K562 (cell line): Measurements from ENCODE around the gene ZKSCAN8. TPM values are rescaled to one million over a fixed set of nuclear protein-coding genes. Genes with fewer than 3 reads are reported as not detected.

Experiments used
- C11orf30 ChIP-seq: fragments of 450-650 bp; IDR thresholded peaks from 2 replicates; pipeline ENCODE4 v1.6.1; 2016; ENCODE audit warnings: low read depth, mild to moderate bottlenecking
- CBFA2T2 ChIP-seq: fragments of 450-650 bp; conservative IDR thresholded peaks from 2 replicates; pipeline ENCODE4 v1.6.1; 2017; ENCODE audit warnings: mild to moderate bottlenecking
- CEBPG ChIP-seq, 3 experiments: fragments of 200-800 bp in 1 of 3; sonication (Bioruptor generic) in 1 of 3; sonication (generic) in 1 of 3; formaldehyde crosslinking in 1 of 3; IDR thresholded peaks in 2 of 3; conservative IDR thresholded peaks in 1 of 3; 2 replicates each; pipeline versions ENCODE4 v1.6.1 to v1.8.0; 2016 to 2022; ENCODE audit warnings: missing compliant biosample characterization in 2 of 3, missing genetic modification characterization in 2 of 3, mild to moderate bottlenecking in 1 of 3, missing genetic modification reagents in 1 of 3
- CTBP1 ChIP-seq: fragments of 450-650 bp; IDR thresholded peaks from 2 replicates; pipeline ENCODE4 v1.6.1; 2016; ENCODE audit warnings: borderline replicate concordance
- EGR1 ChIP-seq: fragments of 450-650 bp; conservative IDR thresholded peaks from 2 replicates; pipeline ENCODE4 v1.6.1; 2017; ENCODE audit warnings: mild to moderate bottlenecking
- EP400 ChIP-seq: fragments of 450-650 bp; IDR thresholded peaks from 2 replicates; pipeline ENCODE4 v1.6.1; 2017; ENCODE audit warnings: antibody characterized with exemption, mild to moderate bottlenecking, moderate library complexity
- FOSL1 ChIP-seq: fragments of 200-800 bp; sonication (Bioruptor generic); conservative IDR thresholded peaks from 2 replicates; pipeline ENCODE4 v1.6.1; 2016; ENCODE audit warnings: missing genetic modification characterization, missing compliant biosample characterization
- HNRNPL ChIP-seq: fragments of 200-400 bp; formaldehyde crosslinking; IDR thresholded peaks from 2 replicates; pipeline ENCODE4 v1.6.1; 2017; ENCODE audit warnings: low read depth, mild to moderate bottlenecking, low read length
- MAFG ChIP-seq: fragments of 450-650 bp; conservative IDR thresholded peaks from 2 replicates; pipeline ENCODE4 v1.6.1; 2016; ENCODE audit warnings: missing genetic modification characterization, missing compliant biosample characterization
- NFRKB ChIP-seq: fragments of 450-650 bp; IDR thresholded peaks from 2 replicates; pipeline ENCODE4 v1.6.1; 2016; ENCODE audit warnings: low read depth
- PHB ChIP-seq: fragments of 250-450 bp; sonication (Bioruptor Pico); IDR thresholded peaks from 2 replicates; pipeline ENCODE4 v1.5.0; 2021
- PHF20 ChIP-seq: fragments of 450-650 bp; IDR thresholded peaks from 2 replicates; pipeline ENCODE4 v1.6.1; 2018; ENCODE audit not compliant: partially characterized antibody
- POLR2H ChIP-seq: IDR thresholded peaks from 2 replicates; pipeline ENCODE4 v1.6.1; 2016; ENCODE audit warnings: missing genetic modification characterization, low read depth, mild to moderate bottlenecking, control low read depth, missing compliant biosample characterization, moderate library complexity
- ZNF583 ChIP-seq: fragments of 250-450 bp; sonication (Bioruptor Pico); IDR thresholded peaks from 2 replicates; pipeline ENCODE4 v1.4.0; 2020
- polyA plus RNA-seq, 8 experiments: library from polyadenylated mRNA; depleted of rRNA in 4 of 8; stranded (reverse) in 5 of 8; unstranded in 3 of 8; fragments of >200 nt; fragmentation: Nextera tagmentation in 2 of 8; fragmentation: Illumina TruSeq in 1 of 8; extraction: Ambion mirVana in 2 of 8; extraction: Trizol in 1 of 8; gene quantifications; 2 replicates each; pipeline versions ENCODE4 v1.2.1 to v1.2.3, GENCODE V29; 2011 to 2014; ENCODE audit warnings: inconsistent platforms in 1 of 8, missing spikeins in 1 of 8
- total RNA-seq, 7 experiments: library from RNA; depleted of rRNA in 6 of 7; stranded (reverse); fragments of >200 nt in 6 of 7; fragmentation: Illumina TruSeq in 2 of 7; extraction: Trizol in 2 of 7; gene quantifications; 2 replicates each; pipeline versions ENCODE4 v1.2.1 to v1.2.3, GENCODE V29; 2011 to 2021; ENCODE audit warnings: low replicate concordance in 1 of 7
- TF ChIP-seq, protein P1 (sequence below): sonication (generic); formaldehyde crosslinking; IDR thresholded peaks from 2 replicates; pipeline ENCODE4 v1.8.1; 2023; ENCODE audit warnings: mild to moderate bottlenecking, missing genetic modification reagents
- TF ChIP-seq, protein P2 (sequence below), 2 experiments: fragments of 450-650 bp in 1 of 2; sonication (generic) in 1 of 2; formaldehyde crosslinking in 1 of 2; IDR thresholded peaks; 2 replicates each; pipeline versions ENCODE4 v1.7.1 to v1.9.0; 2016 to 2022; ENCODE audit warnings: inconsistent platforms in 1 of 2, mild to moderate bottlenecking in 1 of 2, missing genetic modification reagents in 1 of 2

The ZKSCAN8 gene
- total and polyA plus RNA-seq, 9 of the 15 experiments (the other 6 are each of a cell fraction or from before 2014, with no cell fraction given), result 3.3 to 37.7 (median 21.7) TPM

DNA sequence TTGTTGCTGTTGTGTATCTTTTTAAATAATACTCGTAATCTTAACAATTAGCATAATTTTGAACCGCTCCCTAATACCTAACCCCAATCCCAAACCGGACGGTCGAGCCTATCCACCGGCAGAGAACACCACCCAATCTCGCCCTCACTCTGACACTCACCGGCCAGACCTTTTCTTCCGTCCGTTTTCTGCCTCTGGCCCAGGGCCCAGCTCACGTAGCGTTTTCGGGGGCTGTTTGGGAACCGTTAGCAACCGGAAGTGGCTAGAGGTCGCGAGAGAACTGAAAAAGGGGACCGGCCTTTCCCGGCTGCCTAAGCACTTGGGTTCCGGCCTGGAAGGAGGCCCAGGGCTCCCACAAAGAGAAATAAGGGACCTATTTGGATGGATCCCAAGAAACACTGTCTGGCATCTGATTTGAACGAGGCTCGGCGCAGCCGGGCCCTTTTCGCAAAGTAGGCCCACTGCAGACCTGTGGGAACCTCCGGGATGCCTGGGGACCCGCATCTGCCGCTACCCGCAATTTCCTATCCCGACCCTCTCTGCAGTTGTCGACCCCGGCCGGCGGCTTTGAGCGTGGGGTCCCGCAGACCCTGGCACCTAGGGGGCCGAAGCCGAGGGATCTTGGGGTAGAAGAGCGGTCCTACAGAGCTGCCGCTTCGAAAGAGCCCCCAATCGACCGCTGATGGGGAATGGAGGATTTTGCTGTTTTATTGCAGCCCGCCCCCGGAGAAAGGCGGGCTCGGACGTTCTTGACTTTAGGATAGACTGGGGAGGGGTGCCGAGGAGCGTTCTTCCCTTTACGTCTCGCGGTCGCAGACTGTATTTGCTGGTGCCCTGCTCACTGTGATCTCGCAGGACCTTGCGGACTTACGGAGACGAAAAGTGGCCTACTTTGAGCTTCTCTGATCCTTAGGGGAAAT lies 4.8 kb upstream of the ZKSCAN8 start (continued):
- TF ChIP-seq NFRKB (peak; percentile 93), EP400 (peak; percentile 96), ZNF583 (CRISPR knock-in tag) (0 out of 2 replicates have a peak, but pooled peaks have one; percentile 30), CEBPG (CRISPR knock-in tag; IDR thresholded peaks at IDR 0.05) (no peak), CEBPG (tag; conservative IDR thresholded peaks at IDR 0.05 in 1 of 2, IDR thresholded peaks at IDR 0.05 in 1 of 2) (no peak), CTBP1 (peak; percentile 88), PHB (CRISPR knock-in tag) (0 out of 2 replicates have a peak, but pooled peaks have one; percentile 6), C11orf30 (peak; percentile 89), POLR2H (tag) (peak; percentile 82), EGR1 (peak; percentile 84), HNRNPL (no peak), PHF20 (peak; percentile 86), MAFG (tag) (no peak), CBFA2T2 (no peak), FOSL1 (tag) (peak; percentile 25)
- TF ChIP-seq, protein P1, sequence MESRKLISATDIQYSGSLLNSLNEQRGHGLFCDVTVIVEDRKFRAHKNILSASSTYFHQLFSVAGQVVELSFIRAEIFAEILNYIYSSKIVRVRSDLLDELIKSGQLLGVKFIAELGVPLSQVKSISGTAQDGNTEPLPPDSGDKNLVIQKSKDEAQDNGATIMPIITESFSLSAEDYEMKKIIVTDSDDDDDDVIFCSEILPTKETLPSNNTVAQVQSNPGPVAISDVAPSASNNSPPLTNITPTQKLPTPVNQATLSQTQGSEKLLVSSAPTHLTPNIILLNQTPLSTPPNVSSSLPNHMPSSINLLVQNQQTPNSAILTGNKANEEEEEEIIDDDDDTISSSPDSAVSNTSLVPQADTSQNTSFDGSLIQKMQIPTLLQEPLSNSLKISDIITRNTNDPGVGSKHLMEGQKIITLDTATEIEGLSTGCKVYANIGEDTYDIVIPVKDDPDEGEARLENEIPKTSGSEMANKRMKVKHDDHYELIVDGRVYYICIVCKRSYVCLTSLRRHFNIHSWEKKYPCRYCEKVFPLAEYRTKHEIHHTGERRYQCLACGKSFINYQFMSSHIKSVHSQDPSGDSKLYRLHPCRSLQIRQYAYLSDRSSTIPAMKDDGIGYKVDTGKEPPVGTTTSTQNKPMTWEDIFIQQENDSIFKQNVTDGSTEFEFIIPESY, result peak; percentile 28; the same call in 1 of the 2 replicates
- TF ChIP-seq, protein P2, sequence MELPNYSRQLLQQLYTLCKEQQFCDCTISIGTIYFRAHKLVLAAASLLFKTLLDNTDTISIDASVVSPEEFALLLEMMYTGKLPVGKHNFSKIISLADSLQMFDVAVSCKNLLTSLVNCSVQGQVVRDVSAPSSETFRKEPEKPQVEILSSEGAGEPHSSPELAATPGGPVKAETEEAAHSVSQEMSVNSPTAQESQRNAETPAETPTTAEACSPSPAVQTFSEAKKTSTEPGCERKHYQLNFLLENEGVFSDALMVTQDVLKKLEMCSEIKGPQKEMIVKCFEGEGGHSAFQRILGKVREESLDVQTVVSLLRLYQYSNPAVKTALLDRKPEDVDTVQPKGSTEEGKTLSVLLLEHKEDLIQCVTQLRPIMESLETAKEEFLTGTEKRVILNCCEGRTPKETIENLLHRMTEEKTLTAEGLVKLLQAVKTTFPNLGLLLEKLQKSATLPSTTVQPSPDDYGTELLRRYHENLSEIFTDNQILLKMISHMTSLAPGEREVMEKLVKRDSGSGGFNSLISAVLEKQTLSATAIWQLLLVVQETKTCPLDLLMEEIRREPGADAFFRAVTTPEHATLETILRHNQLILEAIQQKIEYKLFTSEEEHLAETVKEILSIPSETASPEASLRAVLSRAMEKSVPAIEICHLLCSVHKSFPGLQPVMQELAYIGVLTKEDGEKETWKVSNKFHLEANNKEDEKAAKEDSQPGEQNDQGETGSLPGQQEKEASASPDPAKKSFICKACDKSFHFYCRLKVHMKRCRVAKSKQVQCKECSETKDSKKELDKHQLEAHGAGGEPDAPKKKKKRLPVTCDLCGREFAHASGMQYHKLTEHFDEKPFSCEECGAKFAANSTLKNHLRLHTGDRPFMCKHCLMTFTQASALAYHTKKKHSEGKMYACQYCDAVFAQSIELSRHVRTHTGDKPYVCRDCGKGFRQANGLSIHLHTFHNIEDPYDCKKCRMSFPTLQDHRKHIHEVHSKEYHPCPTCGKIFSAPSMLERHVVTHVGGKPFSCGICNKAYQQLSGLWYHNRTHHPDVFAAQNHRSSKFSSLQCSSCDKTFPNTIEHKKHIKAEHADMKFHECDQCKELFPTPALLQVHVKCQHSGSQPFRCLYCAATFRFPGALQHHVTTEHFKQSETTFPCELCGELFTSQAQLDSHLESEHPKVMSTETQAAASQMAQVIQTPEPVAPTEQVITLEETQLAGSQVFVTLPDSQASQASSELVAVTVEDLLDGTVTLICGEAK (IDR thresholded peaks at IDR 0.05), result peak; percentile 99
- TF ChIP-seq, protein P2 (CRISPR knock-in tag; IDR thresholded peaks at IDR 0.05), result no peak
